Fibroblast of pulmonary artery (primary cell): ENCODE data around the gene MCMBP.

Experiments
- DNase-seq: peaks from one replicate; pipeline ENCODE4 v3.0.0-alpha.2; 2010; ENCODE audit warnings: low read depth
- H3K4me3 ChIP-seq: replicated peaks from 2 replicates; pipeline ENCODE4 v1.5.1; 2011; ENCODE audit warnings: low read depth, mild to moderate bottlenecking, control low read depth, low read length, moderate library complexity
- TF ChIP-seq, protein P1 (sequence below): IDR thresholded peaks from 2 replicates; pipeline ENCODE4 v1.5.1; 2011; ENCODE audit warnings: mild to moderate bottlenecking, control low read depth, low read length, inconsistent platforms; ENCODE audit errors: missing control alignments

Gene MCMBP

DNA sequence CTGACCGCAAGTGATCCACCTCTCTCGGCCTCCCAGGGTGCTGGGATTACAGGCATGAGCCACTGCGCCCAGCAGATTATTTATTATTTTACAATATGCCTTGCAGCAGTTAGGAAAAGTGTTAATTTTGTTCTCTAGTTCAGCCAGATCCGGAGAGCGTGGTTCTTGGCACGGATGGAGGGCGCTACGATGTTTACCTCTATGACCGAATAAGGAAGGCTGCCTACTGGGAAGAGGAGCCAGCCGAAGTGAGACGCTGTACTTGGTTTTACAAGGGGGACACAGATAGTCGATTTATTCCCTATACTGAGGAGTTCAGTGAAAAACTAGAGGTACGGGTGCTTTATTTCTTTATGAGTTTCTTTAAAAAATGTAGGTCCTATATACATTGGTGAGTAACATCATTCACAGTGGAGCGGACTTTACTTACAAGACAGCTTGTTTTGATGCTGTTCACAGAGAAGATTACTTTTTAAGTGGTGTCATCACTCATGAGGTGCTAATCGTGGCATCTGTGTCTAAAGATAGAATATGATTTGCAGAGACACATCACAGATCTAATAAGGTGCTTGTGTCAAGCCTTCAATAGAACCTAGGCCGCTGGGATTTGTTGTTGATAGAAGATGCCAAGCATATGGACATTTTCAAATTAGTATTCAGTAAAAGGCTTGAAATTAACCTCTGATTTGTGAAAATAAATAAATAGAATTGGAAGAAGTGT lies 31.5 kb upstream of the MCMBP start:
- TF ChIP-seq, protein P1, sequence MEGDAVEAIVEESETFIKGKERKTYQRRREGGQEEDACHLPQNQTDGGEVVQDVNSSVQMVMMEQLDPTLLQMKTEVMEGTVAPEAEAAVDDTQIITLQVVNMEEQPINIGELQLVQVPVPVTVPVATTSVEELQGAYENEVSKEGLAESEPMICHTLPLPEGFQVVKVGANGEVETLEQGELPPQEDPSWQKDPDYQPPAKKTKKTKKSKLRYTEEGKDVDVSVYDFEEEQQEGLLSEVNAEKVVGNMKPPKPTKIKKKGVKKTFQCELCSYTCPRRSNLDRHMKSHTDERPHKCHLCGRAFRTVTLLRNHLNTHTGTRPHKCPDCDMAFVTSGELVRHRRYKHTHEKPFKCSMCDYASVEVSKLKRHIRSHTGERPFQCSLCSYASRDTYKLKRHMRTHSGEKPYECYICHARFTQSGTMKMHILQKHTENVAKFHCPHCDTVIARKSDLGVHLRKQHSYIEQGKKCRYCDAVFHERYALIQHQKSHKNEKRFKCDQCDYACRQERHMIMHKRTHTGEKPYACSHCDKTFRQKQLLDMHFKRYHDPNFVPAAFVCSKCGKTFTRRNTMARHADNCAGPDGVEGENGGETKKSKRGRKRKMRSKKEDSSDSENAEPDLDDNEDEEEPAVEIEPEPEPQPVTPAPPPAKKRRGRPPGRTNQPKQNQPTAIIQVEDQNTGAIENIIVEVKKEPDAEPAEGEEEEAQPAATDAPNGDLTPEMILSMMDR = no peak
- H3K4me3 ChIP-seq = no peak overlapping the region
- DNase-seq = no peak

DNA sequence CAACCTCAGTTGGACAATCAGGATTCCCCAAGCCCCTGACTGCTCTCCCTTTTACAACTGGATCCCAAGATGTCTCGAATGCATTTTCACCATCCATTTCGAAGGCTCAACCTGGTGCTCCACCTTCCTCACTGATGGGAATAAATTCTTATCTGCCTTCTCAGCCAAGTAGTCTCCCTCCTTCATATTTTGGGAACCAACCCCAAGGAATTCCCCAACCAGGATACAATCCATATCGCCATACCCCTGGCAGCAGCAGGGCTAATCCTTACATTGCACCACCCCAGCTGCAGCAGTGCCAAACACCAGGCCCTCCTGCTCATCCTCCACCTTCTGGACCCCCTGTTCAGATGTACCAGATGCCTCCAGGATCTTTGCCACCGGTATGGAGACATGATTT lies 25.9 kb upstream of the MCMBP start:
- no peak for DNase-seq
- H3K4me3 ChIP-seq = no peak overlapping the region
- TF ChIP-seq, protein P1 = no peak

DNA sequence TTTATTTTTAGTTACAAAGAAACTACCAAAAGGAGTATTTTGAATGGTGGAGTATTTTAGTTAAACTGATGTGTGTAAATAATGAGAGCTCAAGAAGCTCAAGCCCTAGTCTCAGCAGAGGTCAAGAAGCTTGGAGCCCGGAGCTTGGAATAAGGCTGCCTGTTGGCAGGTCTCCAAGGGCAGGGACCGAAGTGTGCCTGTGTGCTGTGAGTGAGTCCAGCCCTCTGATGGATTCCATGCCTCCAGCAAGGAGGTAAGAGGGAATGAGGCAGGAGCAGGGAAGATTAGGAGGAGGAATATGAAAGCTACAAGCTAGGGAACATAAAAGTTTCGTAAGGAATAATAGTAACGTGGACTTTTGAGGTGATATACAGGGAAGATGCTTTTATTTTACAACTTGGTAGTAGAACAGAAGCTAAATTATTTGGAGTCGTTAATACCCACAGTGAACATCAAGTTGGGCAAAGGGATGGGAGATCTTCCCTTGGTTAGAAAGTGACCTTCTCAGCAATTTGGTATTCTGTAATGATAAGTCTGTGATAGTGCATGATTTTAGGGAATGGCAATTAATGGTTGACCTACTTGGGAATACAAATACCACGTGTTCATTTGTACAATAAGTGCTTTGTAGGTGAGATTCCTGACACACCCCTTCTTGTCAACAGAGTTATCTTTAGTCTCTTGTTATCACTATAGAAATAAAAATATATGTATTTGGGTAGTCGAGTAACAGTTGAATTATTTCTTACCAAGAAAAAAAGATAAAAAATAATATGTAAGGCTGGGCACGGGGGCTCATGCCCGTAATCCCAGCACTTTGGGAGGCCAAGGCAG lies 24.5 kb upstream of the MCMBP start:
- TF ChIP-seq, protein P1 = no peak
- H3K4me3 ChIP-seq = peak overlapping the region; percentile 2
- DNase-seq = peak; percentile 49

DNA sequence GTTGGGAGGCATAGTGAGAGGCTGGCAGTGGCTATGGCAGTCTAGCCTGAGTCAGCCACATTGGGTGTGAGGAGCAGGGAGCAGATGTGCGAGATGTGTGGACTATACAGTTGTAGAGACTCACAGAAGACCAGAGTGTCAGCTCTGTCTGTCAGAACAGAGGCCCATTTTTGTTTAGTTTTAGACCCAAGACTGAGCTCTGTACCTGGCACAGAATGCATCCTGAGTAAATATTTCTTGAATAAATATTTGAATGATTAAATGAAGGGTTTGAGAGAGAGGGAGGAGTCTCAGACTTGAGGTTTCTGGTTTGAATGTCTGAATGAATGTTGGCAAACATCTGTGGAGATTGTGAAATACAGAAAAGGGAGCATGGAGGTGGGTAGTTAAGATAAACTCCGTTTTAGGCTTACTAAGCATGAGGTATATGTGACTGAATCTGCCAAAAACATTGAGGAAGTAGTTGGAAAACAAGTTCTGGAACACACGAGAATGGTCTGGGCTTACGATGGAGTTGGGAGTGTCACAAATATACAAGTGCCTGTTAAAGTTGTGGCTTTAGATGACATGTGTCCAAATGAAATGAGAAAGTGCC lies 23.5 kb upstream of the MCMBP start:
- TF ChIP-seq, protein P1 = no peak
- no peak overlapping the region for H3K4me3 ChIP-seq
- peak; percentile 91 for DNase-seq

DNA sequence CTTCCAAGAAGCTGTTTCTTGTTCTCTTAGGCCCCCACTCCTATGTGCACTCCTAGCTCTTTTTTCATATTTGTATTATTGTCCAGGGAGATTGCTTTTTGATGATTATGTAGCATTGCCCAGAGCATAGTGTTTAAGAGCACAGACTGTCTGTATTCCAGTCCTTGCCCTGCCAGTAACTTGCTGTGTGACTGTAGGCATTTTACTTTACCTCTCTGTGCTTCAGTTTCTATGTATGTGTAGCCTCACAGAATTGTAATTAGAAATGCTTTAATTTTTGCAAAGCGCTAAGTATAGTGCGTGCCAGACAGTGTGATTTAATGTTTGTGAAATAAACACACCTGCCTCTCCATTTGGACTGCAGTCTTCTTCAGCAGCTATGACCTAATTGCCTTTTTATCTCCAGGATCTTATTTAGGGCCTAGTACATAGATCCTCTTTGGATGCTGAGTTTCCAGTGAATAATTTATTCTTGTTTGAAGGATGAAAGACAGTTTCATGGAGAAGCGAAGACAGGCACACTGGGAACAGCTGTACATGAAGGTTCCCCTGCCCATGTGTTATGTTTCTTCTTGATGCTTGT lies 21.3 kb upstream of the MCMBP start:
- peak overlapping the region; percentile 94 for H3K4me3 ChIP-seq
- TF ChIP-seq, protein P1 = no peak
- DNase-seq = no peak

DNA sequence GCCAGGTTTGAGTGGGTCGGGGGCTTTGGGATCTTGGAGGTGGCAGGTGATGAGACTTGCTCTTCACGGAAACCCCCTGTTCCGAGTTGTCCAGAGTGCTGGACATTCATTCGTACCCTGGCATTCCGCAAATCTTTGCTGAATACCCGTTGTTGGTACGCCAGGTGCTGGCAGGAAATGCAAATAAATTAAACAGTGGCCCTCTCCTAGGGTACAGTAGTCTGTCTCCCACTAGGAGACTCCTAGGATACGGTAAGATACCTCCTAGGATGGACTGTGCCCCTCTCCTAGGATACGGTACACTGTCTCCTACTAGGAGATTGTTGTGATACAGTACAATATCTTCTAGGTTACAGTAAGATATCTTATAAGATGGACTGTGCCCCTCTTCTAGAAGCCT lies 20.4 kb upstream of the MCMBP start:
- H3K4me3 ChIP-seq = peak overlapping the region; percentile 94
- TF ChIP-seq, protein P1 = no peak
- no peak for DNase-seq
